DND-41 (cell line): ENCODE results near the gene TOMM6.
"Not testable (repeated sequence)": the region's sequence is repeated elsewhere in the genome, so short reads cannot be mapped to it uniquely, and the experiment has no call there.

Experiments
- CTCF ChIP-seq: IDR thresholded peaks from 2 replicates; pipeline ENCODE4 v1.5.1; 2012; ENCODE audit warnings: borderline replicate concordance, low read length, moderate library complexity, mild to moderate bottlenecking; ENCODE audit not compliant: poor library complexity, severe bottlenecking; ENCODE audit errors: extremely low read depth
- EZH2 ChIP-seq: IDR thresholded peaks from 3 replicates; pipeline ENCODE4 v1.6.1; 2012; ENCODE audit warnings: borderline replicate concordance, low read depth, mild to moderate bottlenecking, moderate library complexity, low read length, inconsistent platforms; ENCODE audit not compliant: severe bottlenecking

- not testable (repeated sequence) for TF ChIP-seq EZH2, CTCF
Measured at GRCh38 chr6:41811946-41812345, 24.5 kb downstream of the TOMM6 start.
